ENCODE data around the gene GADL1.

- TF ChIP-seq SUZ12 (IDR thresholded peaks at IDR 0.05) (no peak), ZNF384 (IDR thresholded peaks at IDR 0.05) (no peak), L3MBTL2 (conservative IDR thresholded peaks at IDR 0.05) (no peak), LEF1 (IDR thresholded peaks at IDR 0.05; ENCODE audit: borderline replicate concordance) (no peak), FOXA1 (IDR thresholded peaks at IDR 0.05) (no peak)
Measured at GRCh38 chr3:30685267-30685667, 209.2 kb downstream of the GADL1 start.
